ENCODE results near the gene DNAH17. TPM values are rescaled to one million over a fixed set of nuclear protein-coding genes. Genes with fewer than 3 reads are reported as not detected.

The DNAH17 gene
- total RNA-seq, 2 experiments from 2014 or later = 0.41 to 0.45 TPM

- CTCF ChIA-PET = no interaction called here
- Mint-ChIP-seq H3K27ac (no peak overlapping the region), H3K4me1 (ENCODE audit: low read depth) (no peaks in the 10 kb centered on the region), H3K9me3 (no peaks in the 10 kb centered on the region), H3K4me3 (no peak overlapping the region), H3K27me3 (no peaks in the 10 kb centered on the region), H3K36me3 (ENCODE audit: low read depth) (no peaks in the 10 kb centered on the region)
- intact Hi-C loops (cut with micrococcal nuclease) = no loop called here
- no peak for TF ChIP-seq CTCF (IDR thresholded peaks at IDR 0.05)
- POLR2A ChIA-PET = no interaction called here
- ATAC-seq (no peak), DNase-seq (no peak)
Observed at GRCh38 chr17:78556812-78557211, 20.4 kb downstream of the DNAH17 start.

- Mint-ChIP-seq H3K4me3 (no peak overlapping the region), H3K27ac (no peak overlapping the region), H3K36me3 (ENCODE audit: low read depth) (no peaks in the 10 kb centered on the region), H3K27me3 (no peaks in the 10 kb centered on the region), H3K4me1 (ENCODE audit: low read depth) (no peaks in the 10 kb centered on the region), H3K9me3 (no peaks in the 10 kb centered on the region)
- ChIA-PET CTCF (no interaction called here), POLR2A (no interaction called here)
- ATAC-seq (no peak), DNase-seq (no peak)
- TF ChIP-seq CTCF (IDR thresholded peaks at IDR 0.05) = no peak
- intact Hi-C loops (cut with micrococcal nuclease) = no loop called here
Observed at GRCh38 chr17:78555746-78556401, 21.3 kb downstream of the DNAH17 start.

DNA sequence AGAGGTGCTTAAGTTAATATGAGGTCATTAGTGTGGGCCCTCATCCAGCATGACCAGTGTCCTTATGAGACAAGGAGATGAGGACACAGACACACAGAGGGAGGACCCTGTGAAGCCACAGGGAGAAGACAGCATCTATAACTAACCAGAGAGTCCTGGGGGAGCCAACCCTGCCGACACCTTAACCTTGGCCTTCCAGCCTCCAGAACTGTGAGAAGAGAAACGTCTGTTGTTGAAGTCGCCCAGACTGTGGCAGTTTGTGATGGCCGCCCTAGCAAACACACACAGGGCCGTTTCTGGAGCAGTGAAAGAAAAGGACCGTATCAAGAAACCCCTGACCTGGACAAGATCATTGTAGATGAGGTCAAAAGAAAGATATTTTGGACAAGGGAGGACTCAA lies 26.7 kb downstream of the DNAH17 start:
- no peaks in the 10 kb centered on the region for H3K27me3 Mint-ChIP-seq
- H3K4me3 Mint-ChIP-seq = no peak overlapping the region
- ATAC-seq (no peak), DNase-seq (no peak)
- H3K36me3 Mint-ChIP-seq (ENCODE audit: low read depth) = no peaks in the 10 kb centered on the region
- ChIA-PET CTCF (no interaction called here), POLR2A (no interaction called here)
- no peaks in the 10 kb centered on the region for H3K9me3 Mint-ChIP-seq
- no peak for TF ChIP-seq CTCF (IDR thresholded peaks at IDR 0.05)
- intact Hi-C loops (cut with micrococcal nuclease) = no loop called here
- no peaks in the 10 kb centered on the region for H3K4me1 Mint-ChIP-seq (ENCODE audit: low read depth)
- no peak overlapping the region for H3K27ac Mint-ChIP-seq

- H3K27ac Mint-ChIP-seq = no peak overlapping the region
- DNase-seq = no peak
Observed at GRCh38 chr17:78548725-78549124, 28.5 kb downstream of the DNAH17 start.

GRCh38 chr17:78547035-78547434 lies 30.2 kb downstream of the DNAH17 start:
- H3K4me1 Mint-ChIP-seq (ENCODE audit: low read depth) = no peaks in the 10 kb centered on the region
- DNase-seq (no peak), ATAC-seq (no peak)
- no peaks in the 10 kb centered on the region for H3K36me3 Mint-ChIP-seq (ENCODE audit: low read depth)
- H3K27ac Mint-ChIP-seq = no peak overlapping the region
- TF ChIP-seq CTCF (IDR thresholded peaks at IDR 0.05) = no peak
- H3K9me3 Mint-ChIP-seq = no peaks in the 10 kb centered on the region
- POLR2A ChIA-PET = interaction anchor here (0.7 kb wide), 1 partner anchor 52 kb away, joined by 4 read pairs; no protein-coding TSS in a partner anchor
- CTCF ChIA-PET = no interaction called here
- H3K4me3 Mint-ChIP-seq = no peak overlapping the region
- H3K27me3 Mint-ChIP-seq = no peaks in the 10 kb centered on the region
- intact Hi-C loops (cut with micrococcal nuclease) = no loop called here

More at GRCh38 chr17:78548725-78549124, 28.5 kb downstream of the DNAH17 start:
- intact Hi-C loops (cut with micrococcal nuclease) = no loop called here
- no peak for ATAC-seq
- ChIA-PET POLR2A (no interaction called here), CTCF (no interaction called here)
- Mint-ChIP-seq H3K36me3 (ENCODE audit: low read depth) (no peaks in the 10 kb centered on the region), H3K9me3 (no peaks in the 10 kb centered on the region), H3K4me3 (no peak overlapping the region), H3K4me1 (ENCODE audit: low read depth) (no peaks in the 10 kb centered on the region), H3K27me3 (no peaks in the 10 kb centered on the region)
- no peak for TF ChIP-seq CTCF (IDR thresholded peaks at IDR 0.05)
